Stomach (tissue), 9 donors: Measurements from ENCODE around the gene KIAA1217. TPM values are rescaled to one million over a fixed set of nuclear protein-coding genes. Genes with fewer than 3 reads are reported as not detected.

Experiments
- DNase-seq, 2 donors: peaks; one replicate each; pipeline versions ENCODE4 v3.0.0 to v3.0.0-alpha.2; 2013 to 2019
- H3K27ac ChIP-seq, 5 donors: fragments of 200-600 bp in 4 of 5; sonication (generic) in 4 of 5; one replicate each; pipeline ENCODE4 v1.5.1; 2013 to 2019; ENCODE audit warnings: mild to moderate bottlenecking in 1 of 5, moderate library complexity in 1 of 5
- H3K27me3 ChIP-seq, 3 donors: fragments of 200-600 bp; sonication (generic); one replicate each; pipeline ENCODE4 v1.5.1; 2017 to 2019; ENCODE audit warnings: mixed run types in 1 of 3
- H3K36me3 ChIP-seq, 4 donors: fragments of 200-600 bp; sonication (generic); 1 replicate in 3 of 4; 2 replicates in 1 of 4; pipeline ENCODE4 v1.5.1; 2016 to 2019
- H3K4me1 ChIP-seq, 4 donors: fragments of 200-600 bp; sonication (generic); one replicate each; pipeline ENCODE4 v1.5.1; 2016 to 2019
- H3K4me3 ChIP-seq, 4 donors: fragments of 200-600 bp; sonication (generic) in 3 of 4; one replicate each; pipeline ENCODE4 v1.5.1; 2016 to 2019; ENCODE audit warnings: mild to moderate bottlenecking in 1 of 4
- H3K9me3 ChIP-seq, 4 donors: fragments of 200-600 bp; sonication (generic); one replicate each; pipeline ENCODE4 v1.5.1; 2016 to 2019
- EP300 ChIP-seq: sonication (generic); formaldehyde crosslinking; IDR thresholded peaks from one replicate; pipeline ENCODE4 v1.6.1; 2017; ENCODE audit warnings: antibody characterized with exemption
- POLR2A ChIP-seq, 4 donors: fragments of 450-650 bp; IDR thresholded peaks; one replicate each; pipeline ENCODE4 v1.6.1; 2016; ENCODE audit warnings: antibody characterized with exemption in 4 of 4, control low read depth in 2 of 4, mild to moderate bottlenecking in 1 of 4, moderate library complexity in 1 of 4
- POLR2AphosphoS5 ChIP-seq, 3 donors: sonication (generic); formaldehyde crosslinking; IDR thresholded peaks; one replicate each; pipeline ENCODE4 v1.6.1; 2016; ENCODE audit warnings: antibody characterized with exemption in 3 of 3
- WGBS, 5 donors: extraction: QIAGEN DNeasy Blood & Tissue Kit in 3 of 5; methylation state at CpG; one replicate each; pipeline versions ENCODE4 v1.1.5 to v1.1.7; 2013 to 2018; 5-methylcytosine and 5-hydroxymethylcytosine counted together
- intact Hi-C: fragments of 100-400 bp; cut with DNase I; formaldehyde crosslinking; loops from one replicate; pipeline ENCODE4 v1.15.1; 2023; ENCODE audit warnings: low total_unique reads
- polyA plus RNA-seq, 3 donors: library from polyadenylated mRNA; stranded (reverse); fragments of 200-250 nt; gene quantifications; one replicate each; pipeline ENCODE4 v1.2.3, GENCODE V29; 2013
- total RNA-seq, 5 donors: library from RNA; depleted of rRNA; stranded (reverse); fragments of >200 nt; gene quantifications; one replicate each; pipeline versions ENCODE4 v1.1.0 to v1.2.3, GENCODE V29; 2014 to 2016
- TF ChIP-seq, protein P1 (sequence below), 7 experiments: fragments of 450-650 bp in 4 of 7; fragments of 200-600 bp in 3 of 7; sonication (generic) in 3 of 7; IDR thresholded peaks; one replicate each; pipeline ENCODE4 v1.5.1; 2016 to 2019; ENCODE audit warnings: antibody characterized with exemption in 7 of 7, control low read depth in 2 of 7, mild to moderate bottlenecking in 1 of 7
- donor health status: healthy with polysubstance abuse.
- donor health status: Bipolar disorder and iron deficiency.
- donor health status: healthy.

The KIAA1217 gene
- total and polyA plus RNA-seq, 8 donors: 6.2 to 112 (median 24.6) TPM

DNA sequence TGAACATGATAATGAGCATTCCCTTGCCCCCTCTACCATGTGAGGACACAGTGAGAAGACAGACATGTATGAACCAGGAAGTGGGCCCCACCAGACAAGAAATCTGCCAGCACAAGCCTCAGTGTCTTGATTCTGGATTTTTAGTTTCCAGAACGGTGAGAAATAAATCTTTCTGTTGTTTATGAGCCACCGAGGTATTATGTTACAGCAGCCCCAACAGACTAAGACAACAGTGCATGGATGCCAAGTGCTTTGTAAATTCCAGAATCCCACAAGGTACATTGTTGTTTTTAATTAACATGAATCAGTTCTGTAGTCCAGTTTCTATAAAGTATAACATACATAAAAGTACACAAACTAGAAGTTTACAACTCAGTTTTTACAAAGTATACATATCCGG is 352.5 kb downstream of the KIAA1217 start:
- WGBS, 5 donors: 68 to 78% (median 73%) methylated on average over 3 of the region's 3 CpGs
- Histone ChIP-seq H3K4me3 (no peak overlapping the region), H3K27me3 (no peaks in the 10 kb centered on the region), H3K9me3 (peaks cover 0 to 3% (median 0%) of the 10 kb centered on the region in 4 donors), H3K27ac (no peak overlapping the region), H3K4me1 (peaks cover 0 to 8% (median 6%) of the 10 kb centered on the region in 4 donors), H3K36me3 (no peaks in the 10 kb centered on the region)
- DNase-seq: no peak
- intact Hi-C loops: no loop called here
- no peak for TF ChIP-seq POLR2AphosphoS5 (IDR thresholded peaks at IDR 0.05)
- TF ChIP-seq, protein P1, sequence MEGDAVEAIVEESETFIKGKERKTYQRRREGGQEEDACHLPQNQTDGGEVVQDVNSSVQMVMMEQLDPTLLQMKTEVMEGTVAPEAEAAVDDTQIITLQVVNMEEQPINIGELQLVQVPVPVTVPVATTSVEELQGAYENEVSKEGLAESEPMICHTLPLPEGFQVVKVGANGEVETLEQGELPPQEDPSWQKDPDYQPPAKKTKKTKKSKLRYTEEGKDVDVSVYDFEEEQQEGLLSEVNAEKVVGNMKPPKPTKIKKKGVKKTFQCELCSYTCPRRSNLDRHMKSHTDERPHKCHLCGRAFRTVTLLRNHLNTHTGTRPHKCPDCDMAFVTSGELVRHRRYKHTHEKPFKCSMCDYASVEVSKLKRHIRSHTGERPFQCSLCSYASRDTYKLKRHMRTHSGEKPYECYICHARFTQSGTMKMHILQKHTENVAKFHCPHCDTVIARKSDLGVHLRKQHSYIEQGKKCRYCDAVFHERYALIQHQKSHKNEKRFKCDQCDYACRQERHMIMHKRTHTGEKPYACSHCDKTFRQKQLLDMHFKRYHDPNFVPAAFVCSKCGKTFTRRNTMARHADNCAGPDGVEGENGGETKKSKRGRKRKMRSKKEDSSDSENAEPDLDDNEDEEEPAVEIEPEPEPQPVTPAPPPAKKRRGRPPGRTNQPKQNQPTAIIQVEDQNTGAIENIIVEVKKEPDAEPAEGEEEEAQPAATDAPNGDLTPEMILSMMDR (IDR thresholded peaks at IDR 0.05): no peak
- no peak for TF ChIP-seq EP300
- TF ChIP-seq POLR2A (IDR thresholded peaks at IDR 0.05): no peak

DNA sequence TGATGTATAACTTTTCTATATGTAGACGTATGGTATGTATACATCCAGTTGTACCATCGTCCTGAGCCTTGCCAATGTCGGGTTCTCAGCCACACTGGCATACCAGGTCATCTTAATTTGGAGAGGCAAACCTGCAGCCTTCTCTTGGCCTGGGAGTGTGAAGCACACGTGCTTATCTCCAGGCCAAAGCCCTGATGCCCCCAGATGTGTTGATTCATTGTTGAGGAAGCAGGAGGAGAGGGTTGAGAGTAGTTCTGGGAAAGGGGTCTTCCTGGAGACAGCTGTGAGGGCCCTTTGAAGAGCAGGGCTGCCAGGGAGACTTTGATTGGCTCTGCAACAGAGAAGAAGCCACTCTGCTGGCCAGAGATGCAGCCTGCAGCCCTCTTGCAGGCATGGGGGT is 359.1 kb downstream of the KIAA1217 start:
- Histone ChIP-seq H3K4me1 (no peaks in the 10 kb centered on the region), H3K27ac (no peak overlapping the region), H3K36me3 (no peaks in the 10 kb centered on the region), H3K4me3 (no peak overlapping the region), H3K9me3 (no peaks in the 10 kb centered on the region), H3K27me3 (peaks cover 0 to 4% (median 0%) of the 10 kb centered on the region in 3 donors)
- intact Hi-C loops: no loop called here
- WGBS, 5 donors: 49 to 82% (median 67%) methylated on average over 4 of the region's 4 CpGs
- no peak for DNase-seq
- TF ChIP-seq, protein P1 (IDR thresholded peaks at IDR 0.05): no peak
- no peak for TF ChIP-seq POLR2AphosphoS5 (IDR thresholded peaks at IDR 0.05)
- no peak for TF ChIP-seq POLR2A (IDR thresholded peaks at IDR 0.05)
- no peak for TF ChIP-seq EP300

DNA sequence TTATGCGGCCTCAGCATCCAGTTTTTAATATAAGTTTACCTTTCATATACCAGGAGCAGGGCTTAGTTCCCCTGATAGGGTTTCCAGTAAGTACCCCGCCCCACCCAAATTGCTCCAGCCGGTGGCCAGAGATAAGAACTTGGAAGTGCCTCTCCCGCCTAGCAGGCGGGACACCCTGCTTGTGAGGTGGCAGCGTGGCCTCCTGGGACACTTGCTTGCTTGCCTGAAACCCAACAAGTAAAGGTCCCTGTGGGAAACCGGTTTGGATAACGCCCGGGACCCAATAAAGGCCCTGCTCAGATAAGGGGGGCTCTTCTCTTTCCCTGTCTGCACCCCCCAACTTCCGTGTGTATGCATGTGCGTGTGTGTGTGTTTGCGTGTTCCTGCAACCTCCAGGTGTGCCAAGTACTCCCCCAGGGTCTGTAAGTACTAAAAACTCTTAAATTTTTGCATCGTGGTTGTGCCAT is 360.4 kb downstream of the KIAA1217 start:
- TF ChIP-seq, protein P1 (IDR thresholded peaks at IDR 0.05): no peak
- TF ChIP-seq EP300 (no peak), POLR2AphosphoS5 (IDR thresholded peaks at IDR 0.05) (no peak), POLR2A (IDR thresholded peaks at IDR 0.05) (no peak)
- WGBS, 5 donors: 34 to 67% (median 51%) methylated on average over 13 of the region's 13 CpGs
- peak; percentile 36 to 55 for DNase-seq
- no peaks in the 10 kb centered on the region for H3K4me1 ChIP-seq
- H3K4me3 ChIP-seq: no peak overlapping the region
- no peak overlapping the region for H3K27ac ChIP-seq
- H3K27me3 ChIP-seq: peaks cover 0 to 4% (median 0%) of the 10 kb centered on the region in 3 donors
- no peaks in the 10 kb centered on the region for H3K9me3 ChIP-seq
- intact Hi-C loops: no loop called here
- H3K36me3 ChIP-seq: no peaks in the 10 kb centered on the region

DNA sequence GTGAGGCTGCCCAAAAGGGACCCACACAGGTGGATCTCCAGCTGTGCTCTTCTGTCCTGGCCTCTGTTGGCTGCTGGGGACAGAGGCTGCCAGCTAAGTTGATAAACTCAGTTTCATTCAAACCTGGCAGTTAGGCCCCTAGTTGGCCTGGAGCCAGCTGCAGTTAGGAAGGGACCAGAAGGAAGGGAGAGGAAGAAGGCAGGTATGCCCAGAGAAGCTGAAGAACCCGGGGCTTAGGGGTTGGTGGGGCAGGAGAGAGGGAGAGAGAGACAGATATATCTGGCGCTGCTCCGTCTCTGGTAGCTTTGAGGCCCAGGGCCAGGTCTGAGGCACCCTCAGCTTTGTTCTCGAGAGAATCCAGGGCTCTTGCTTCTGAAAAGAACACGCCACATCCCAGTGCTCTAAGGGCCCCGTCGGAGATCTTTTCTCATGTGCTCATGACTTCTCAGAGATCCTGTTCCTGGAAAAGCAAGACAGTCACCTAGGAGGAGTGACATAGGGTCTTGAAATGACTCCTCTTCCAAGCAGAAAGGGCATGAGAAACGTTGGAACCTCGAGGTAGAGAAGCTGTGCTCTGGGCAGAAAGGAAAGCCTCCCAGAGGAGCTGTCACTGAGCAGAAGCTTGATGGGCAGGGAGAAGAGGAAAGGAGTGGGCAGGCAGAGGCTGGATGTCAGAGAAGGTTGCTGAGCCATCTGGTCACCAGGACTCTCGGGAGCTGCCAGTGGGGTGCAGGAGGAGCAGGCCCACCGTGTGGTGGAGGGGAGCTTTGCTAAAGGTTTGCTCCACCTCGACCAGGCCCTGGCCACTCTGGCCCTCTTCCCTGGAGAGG is 361.1 kb downstream of the KIAA1217 start:
- TF ChIP-seq, protein P1 (IDR thresholded peaks at IDR 0.05): no peak
- TF ChIP-seq POLR2A (IDR thresholded peaks at IDR 0.05) (no peak), POLR2AphosphoS5 (IDR thresholded peaks at IDR 0.05) (no peak), EP300 (no peak)
- Histone ChIP-seq H3K36me3 (no peaks in the 10 kb centered on the region), H3K9me3 (no peaks in the 10 kb centered on the region), H3K4me3 (no peak overlapping the region), H3K27ac (no peak overlapping the region), H3K27me3 (peaks cover 0 to 4% (median 0%) of the 10 kb centered on the region in 3 donors), H3K4me1 (no peaks in the 10 kb centered on the region)
- intact Hi-C loops: no loop called here
- WGBS, 5 donors: 67 to 75% (median 68%) methylated on average over 12 of the region's 12 CpGs
- DNase-seq: peak in 1 of 2 donors; percentile 43
